Urinary bladder (tissue), 4 donors: ENCODE data around the gene DHRSX. TPM values are rescaled to one million over a fixed set of nuclear protein-coding genes. Genes with fewer than 3 reads are reported as not detected.

Experiments
- DNase-seq: peaks from one replicate; pipeline ENCODE4 v3.0.0-alpha.2; 2015; ENCODE audit errors: extremely low spot score
- H3K27ac ChIP-seq: one replicate; pipeline ENCODE4 v1.5.1; 2013; ENCODE audit warnings: low read depth, mild to moderate bottlenecking, moderate library complexity
- H3K36me3 ChIP-seq: one replicate; pipeline ENCODE4 v1.6.1; 2013; ENCODE audit warnings: mild to moderate bottlenecking, moderate library complexity; ENCODE audit not compliant: insufficient read depth
- H3K4me1 ChIP-seq: one replicate; pipeline ENCODE4 v1.6.1; 2013; ENCODE audit warnings: mild to moderate bottlenecking, moderate library complexity; ENCODE audit not compliant: insufficient read depth
- H3K4me3 ChIP-seq: one replicate; pipeline ENCODE4 v1.5.1; 2013; ENCODE audit warnings: low read depth, low read length
- WGBS: extraction: QIAGEN DNeasy Blood & Tissue Kit; methylation state at CpG from one replicate; pipeline ENCODE4 v1.1.7; 2013; 5-methylcytosine and 5-hydroxymethylcytosine counted together
- polyA plus RNA-seq: library from polyadenylated mRNA; stranded (reverse); fragments of 200-250 nt; gene quantifications from one replicate; pipeline ENCODE4 v1.2.3, GENCODE V29; 2013
- total RNA-seq: library from RNA; depleted of rRNA; stranded (reverse); fragments of >200 nt; gene quantifications from one replicate; pipeline ENCODE4 v1.2.3, GENCODE V29; 2014
- donor health status: healthy with polysubstance abuse.
- donor health status: healthy.

The DHRSX gene
- total and polyA plus RNA-seq, 2 donors = 17.3 to 19.9 TPM

DNA sequence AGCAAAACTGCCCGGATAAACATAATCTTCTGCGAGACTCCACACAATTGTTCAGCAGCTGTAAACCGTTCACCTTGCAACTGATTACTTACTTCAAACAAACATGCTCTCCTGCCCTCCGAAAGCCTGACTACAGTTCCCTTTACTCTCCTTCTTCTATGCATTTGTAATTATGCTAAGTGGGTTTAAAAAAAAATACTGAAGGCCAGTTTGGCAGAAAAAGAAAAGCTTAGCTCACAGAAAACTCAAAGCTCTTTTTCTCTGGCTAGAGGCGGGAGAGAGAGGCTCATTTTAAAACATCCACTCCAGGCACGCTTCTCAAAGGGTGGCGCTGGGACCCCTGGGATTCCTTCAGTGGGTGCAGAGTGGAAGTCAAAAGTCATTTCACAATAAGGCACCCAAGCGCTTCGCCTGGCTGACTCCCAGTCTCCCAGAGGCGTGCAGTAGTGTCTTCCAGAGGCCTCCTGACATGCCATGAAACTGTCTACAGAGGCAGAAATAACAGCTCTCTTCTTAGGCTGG is 1.9 kb downstream of the DHRSX start:
- H3K4me1 ChIP-seq = no peaks in the 10 kb centered on the region
- 16% methylated on average over 10 of the region's 10 CpGs for WGBS
- H3K36me3 ChIP-seq = no peaks in the 10 kb centered on the region
- H3K4me3 ChIP-seq = peak overlapping the region; percentile 16
- H3K27ac ChIP-seq = peak overlapping the region; percentile 40
- DNase-seq = peak; percentile 21

DNA sequence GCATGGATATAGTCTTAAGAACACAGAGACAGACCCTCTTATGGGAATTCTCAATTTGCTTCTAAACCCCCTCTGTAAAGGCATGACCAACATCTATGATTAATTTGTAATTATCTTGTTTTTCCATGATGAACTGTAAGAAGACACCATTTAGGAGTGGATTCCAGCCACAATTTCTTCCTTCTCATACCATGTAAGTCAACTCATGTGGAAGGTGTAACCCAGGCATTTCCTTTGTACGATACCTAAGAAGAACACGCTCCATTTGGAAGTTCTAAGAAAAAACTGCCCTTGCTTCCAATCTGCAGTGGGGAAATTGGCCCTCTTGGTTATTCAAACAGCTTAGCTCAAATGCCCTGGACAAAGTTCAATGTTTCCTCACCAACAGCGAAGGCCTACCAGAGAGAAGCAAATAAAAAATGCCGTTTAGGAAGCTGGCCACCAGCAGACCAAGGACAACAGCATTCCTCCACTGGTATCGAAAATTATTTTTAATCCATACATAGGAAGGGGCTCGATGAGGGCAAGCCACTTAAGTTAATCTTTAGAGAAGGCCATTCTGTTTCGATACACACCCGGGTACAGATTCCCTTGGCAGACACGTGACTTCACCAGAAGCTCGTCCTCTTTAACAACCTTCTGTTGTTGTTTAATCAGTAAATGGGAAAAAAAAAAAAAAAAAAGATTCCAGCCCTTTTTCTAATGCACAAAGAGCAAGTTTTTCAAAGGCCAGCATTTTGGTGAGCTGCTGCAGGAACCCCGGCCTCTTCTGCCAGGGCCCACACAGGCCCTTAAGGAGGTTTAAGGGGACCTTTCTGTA is 2.6 kb downstream of the DHRSX start:
- H3K27ac ChIP-seq = peak overlapping the region; percentile 43
- DNase-seq = no peak
- 24% methylated on average over 11 of the region's 11 CpGs for WGBS
- no peaks in the 10 kb centered on the region for H3K36me3 ChIP-seq
- no peaks in the 10 kb centered on the region for H3K4me1 ChIP-seq
- H3K4me3 ChIP-seq = peak overlapping the region; percentile 16

DNA sequence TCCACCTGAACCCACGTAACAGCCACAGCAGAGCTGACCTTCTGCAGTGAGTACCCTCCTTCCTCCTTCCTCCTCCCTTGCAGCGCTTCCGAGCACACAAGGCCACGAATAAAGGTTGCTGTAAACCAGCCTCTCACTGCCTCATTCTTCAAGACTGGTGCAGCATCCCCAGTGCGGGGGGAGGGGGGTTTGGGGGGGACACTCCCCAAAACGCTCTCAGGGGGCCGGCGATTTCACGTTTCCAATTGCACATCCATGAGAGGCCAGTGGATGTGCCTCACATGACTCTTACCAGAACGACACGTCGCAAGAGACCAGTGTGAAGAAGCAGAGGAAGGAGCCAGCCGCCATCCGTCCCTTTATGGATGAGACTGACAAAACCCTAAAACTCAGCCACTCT is 5.2 kb downstream of the DHRSX start:
- no peaks in the 10 kb centered on the region for H3K4me1 ChIP-seq
- no peaks in the 10 kb centered on the region for H3K36me3 ChIP-seq
- H3K27ac ChIP-seq = no peak overlapping the region
- WGBS = 81% methylated on average over 14 of the region's 14 CpGs
- H3K4me3 ChIP-seq = no peak overlapping the region
- DNase-seq = no peak

DNA sequence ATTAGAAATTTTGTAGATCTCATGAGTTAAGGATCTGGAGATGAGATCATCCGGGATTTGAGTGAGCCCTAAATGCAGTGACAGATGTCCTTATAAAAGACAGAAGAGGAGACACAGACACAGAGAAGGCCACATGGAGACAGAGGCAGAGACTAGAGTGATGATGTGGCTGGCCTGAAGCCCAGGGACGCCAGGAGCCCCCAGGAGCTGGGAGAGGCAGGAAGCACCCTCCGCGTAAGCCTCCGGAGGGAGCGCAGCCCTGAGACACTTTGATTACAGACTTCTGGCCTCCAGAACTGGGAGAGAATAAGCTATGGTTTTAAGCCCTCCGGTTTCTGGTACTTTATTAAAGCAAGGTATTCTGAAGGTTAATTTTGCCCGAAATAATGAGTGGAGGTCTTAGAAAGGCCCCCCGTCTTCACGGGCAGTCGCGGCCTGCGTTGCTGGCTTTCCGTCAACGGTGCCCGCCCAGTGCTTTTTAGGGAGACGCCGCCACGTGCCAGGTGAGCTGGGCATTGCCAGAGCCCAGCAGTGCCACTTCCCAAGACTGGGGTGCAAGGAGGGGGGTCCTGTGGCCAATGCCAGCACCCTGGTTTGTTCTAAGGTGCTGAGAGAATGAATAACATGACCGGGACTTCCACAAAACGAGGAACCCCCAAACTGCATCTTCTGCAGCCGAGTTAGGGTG is 8.1 kb downstream of the DHRSX start:
- H3K4me1 ChIP-seq = no peaks in the 10 kb centered on the region
- peaks cover 4% of the 10 kb centered on the region for H3K36me3 ChIP-seq
- no peak overlapping the region for H3K4me3 ChIP-seq
- WGBS = 89% methylated on average over 22 of the region's 22 CpGs
- no peak for DNase-seq
- no peak overlapping the region for H3K27ac ChIP-seq

DNA sequence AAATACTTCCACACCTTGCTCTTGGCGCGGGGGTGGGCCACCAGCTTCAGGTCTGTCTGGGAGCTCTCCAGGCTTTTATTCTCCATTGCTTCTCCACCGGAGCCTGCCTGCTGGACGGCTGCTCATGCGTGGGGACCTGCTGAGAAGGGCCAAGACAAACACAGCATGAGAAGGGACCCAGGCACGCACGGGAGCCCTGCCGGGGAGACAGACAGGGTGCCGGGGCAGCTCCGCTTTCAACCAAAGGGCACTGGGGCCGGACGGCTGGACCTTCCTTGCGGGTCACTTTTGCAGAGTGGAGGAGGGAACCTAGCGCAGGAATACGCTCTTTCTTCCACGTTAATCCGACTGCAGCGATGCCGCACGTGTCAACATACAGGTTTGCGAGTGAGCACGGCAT is 10.1 kb downstream of the DHRSX start:
- H3K4me1 ChIP-seq = no peaks in the 10 kb centered on the region
- H3K36me3 ChIP-seq = peaks cover 4% of the 10 kb centered on the region
- no peak overlapping the region for H3K27ac ChIP-seq
- H3K4me3 ChIP-seq = no peak overlapping the region
- no peak for DNase-seq
- 95% methylated on average over 22 of the region's 22 CpGs for WGBS

DNA sequence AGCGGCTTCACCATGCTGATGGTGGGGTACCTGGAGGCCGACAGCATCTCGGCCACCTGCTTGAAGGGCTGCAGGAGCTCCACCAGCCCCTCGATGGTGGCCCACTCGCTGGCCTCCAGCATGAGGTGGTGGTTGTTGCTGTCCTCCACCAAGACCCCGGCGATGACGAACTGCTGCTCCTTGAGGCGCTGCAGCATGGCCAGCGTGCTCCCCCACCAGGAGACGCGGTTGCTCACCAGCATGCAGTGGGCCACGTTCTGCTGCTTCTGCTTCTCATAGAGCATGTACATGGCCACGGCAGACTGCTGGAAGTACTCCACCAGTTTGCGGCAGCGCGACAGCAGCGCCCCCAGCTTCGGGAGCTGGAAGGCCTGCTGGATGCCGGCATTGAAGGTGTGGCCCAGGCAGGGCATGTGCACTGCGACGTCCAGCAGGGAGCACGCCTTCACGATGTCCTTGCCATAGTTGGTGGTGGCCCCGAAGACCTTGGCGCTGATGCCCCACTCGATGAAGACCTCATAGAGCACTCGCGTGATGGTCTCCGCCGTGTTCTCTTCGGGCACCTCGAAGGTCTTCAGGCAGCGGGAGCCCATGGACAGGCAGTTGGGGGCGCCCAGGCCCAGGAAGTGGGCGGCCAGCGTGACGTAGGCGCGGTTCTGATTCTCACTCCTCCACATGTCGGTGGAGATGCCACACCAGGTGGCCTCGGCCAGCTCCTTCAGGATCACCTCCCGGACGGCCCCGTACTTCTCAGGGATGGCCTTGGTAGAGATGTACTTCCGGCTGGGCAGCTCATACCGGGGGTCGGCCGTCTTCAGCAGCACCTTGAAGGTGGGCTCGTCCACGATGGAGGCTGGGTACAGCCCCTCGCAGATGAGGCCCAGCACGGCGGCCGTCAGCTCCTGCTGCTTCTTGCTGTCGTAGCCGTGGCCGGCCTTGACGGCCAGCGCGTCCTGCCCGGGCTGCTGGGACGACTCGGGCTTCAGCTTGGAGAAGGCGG is 11.0 kb downstream of the DHRSX start:
- H3K4me3 ChIP-seq = no peak overlapping the region
- DNase-seq = no peak
- peaks cover 4% of the 10 kb centered on the region for H3K36me3 ChIP-seq
- H3K27ac ChIP-seq = no peak overlapping the region
- no peaks in the 10 kb centered on the region for H3K4me1 ChIP-seq
- WGBS = 98% methylated on average over 65 of the region's 65 CpGs

- H3K4me1 ChIP-seq = no peaks in the 10 kb centered on the region
- H3K27ac ChIP-seq = no peak overlapping the region
- H3K36me3 ChIP-seq = peaks cover 4% of the 10 kb centered on the region
- WGBS = 97% methylated on average over 50 of the region's 50 CpGs
- no peak for DNase-seq
- no peak overlapping the region for H3K4me3 ChIP-seq
Observed at GRCh38 chrX:2488621-2489285, 12.0 kb downstream of the DHRSX start.

GRCh38 chrX:2487366-2487765 is 13.4 kb downstream of the DHRSX start:
- H3K27ac ChIP-seq = no peak overlapping the region
- H3K4me1 ChIP-seq = no peaks in the 10 kb centered on the region
- H3K36me3 ChIP-seq = peaks cover 4% of the 10 kb centered on the region
- DNase-seq = no peak
- 90% methylated on average over 16 of the region's 16 CpGs for WGBS
- no peak overlapping the region for H3K4me3 ChIP-seq

GRCh38 chrX:2486476-2487133 is 14.2 kb downstream of the DHRSX start:
- no peak for DNase-seq
- H3K4me1 ChIP-seq = no peaks in the 10 kb centered on the region
- H3K27ac ChIP-seq = no peak overlapping the region
- 85% methylated on average over 29 of the region's 29 CpGs for WGBS
- H3K36me3 ChIP-seq = peaks cover 4% of the 10 kb centered on the region
- H3K4me3 ChIP-seq = no peak overlapping the region

GRCh38 chrX:2485789-2486345 is 14.9 kb downstream of the DHRSX start:
- Histone ChIP-seq H3K4me3 (no peak overlapping the region), H3K4me1 (no peaks in the 10 kb centered on the region), H3K27ac (peak overlapping the region; percentile 62), H3K36me3 (peaks cover 4% of the 10 kb centered on the region)
- no peak for DNase-seq
- WGBS = 58% methylated on average over 10 of the region's 10 CpGs

- Histone ChIP-seq H3K4me3 (peak overlapping the region; percentile 12), H3K4me1 (no peaks in the 10 kb centered on the region), H3K36me3 (peaks cover 4% of the 10 kb centered on the region), H3K27ac (peak overlapping the region; percentile 79)
- whole genome bisulfite sequencing = 33% methylated on average over 26 of the region's 26 CpGs
- no peak for DNase-seq
Observed at GRCh38 chrX:2484721-2485648, 15.8 kb downstream of the DHRSX start.
